K562 (cell line): Measurements from ENCODE around the gene PSRC1. TPM values are rescaled to one million over a fixed set of nuclear protein-coding genes. Genes with fewer than 3 reads are reported as not detected.

Source experiments
- CCNT2 ChIP-seq: IDR thresholded peaks from 2 replicates; pipeline ENCODE4 v1.6.1; 2011; ENCODE audit warnings: borderline replicate concordance, low read depth, mild to moderate bottlenecking, moderate library complexity, mixed read lengths, low read length; ENCODE audit not compliant: insufficient read length; ENCODE audit errors: extremely low read depth
- SLC30A9 ChIP-seq: fragments of 250-450 bp; sonication (Bioruptor Pico); IDR thresholded peaks from 2 replicates; pipeline ENCODE4 v1.8.0; 2022; ENCODE audit warnings: mild to moderate bottlenecking, moderate library complexity
- polyA plus RNA-seq, 8 experiments: library from polyadenylated mRNA; depleted of rRNA in 4 of 8; stranded (reverse) in 5 of 8; unstranded in 3 of 8; fragments of >200 nt; fragmentation: Nextera tagmentation in 2 of 8; fragmentation: Illumina TruSeq in 1 of 8; extraction: Ambion mirVana in 2 of 8; extraction: Trizol in 1 of 8; gene quantifications; 2 replicates each; pipeline versions ENCODE4 v1.2.1 to v1.2.3, GENCODE V29; 2011 to 2014; ENCODE audit warnings: inconsistent platforms in 1 of 8, missing spikeins in 1 of 8
- total RNA-seq, 7 experiments: library from RNA; depleted of rRNA in 6 of 7; stranded (reverse); fragments of >200 nt in 6 of 7; fragmentation: Illumina TruSeq in 2 of 7; extraction: Trizol in 2 of 7; gene quantifications; 2 replicates each; pipeline versions ENCODE4 v1.2.1 to v1.2.3, GENCODE V29; 2011 to 2021; ENCODE audit warnings: low replicate concordance in 1 of 7
- TF ChIP-seq, protein P1 (sequence below): fragments of 450-650 bp; IDR thresholded peaks from 2 replicates; pipeline ENCODE4 v1.6.1; 2016; ENCODE audit warnings: low read depth

Gene PSRC1
- total and polyA plus RNA-seq, 9 of the 15 experiments (the other 6 are each of a cell fraction or from before 2014, with no cell fraction given), result 6.5 to 65.2 (median 39.3) TPM

DNA sequence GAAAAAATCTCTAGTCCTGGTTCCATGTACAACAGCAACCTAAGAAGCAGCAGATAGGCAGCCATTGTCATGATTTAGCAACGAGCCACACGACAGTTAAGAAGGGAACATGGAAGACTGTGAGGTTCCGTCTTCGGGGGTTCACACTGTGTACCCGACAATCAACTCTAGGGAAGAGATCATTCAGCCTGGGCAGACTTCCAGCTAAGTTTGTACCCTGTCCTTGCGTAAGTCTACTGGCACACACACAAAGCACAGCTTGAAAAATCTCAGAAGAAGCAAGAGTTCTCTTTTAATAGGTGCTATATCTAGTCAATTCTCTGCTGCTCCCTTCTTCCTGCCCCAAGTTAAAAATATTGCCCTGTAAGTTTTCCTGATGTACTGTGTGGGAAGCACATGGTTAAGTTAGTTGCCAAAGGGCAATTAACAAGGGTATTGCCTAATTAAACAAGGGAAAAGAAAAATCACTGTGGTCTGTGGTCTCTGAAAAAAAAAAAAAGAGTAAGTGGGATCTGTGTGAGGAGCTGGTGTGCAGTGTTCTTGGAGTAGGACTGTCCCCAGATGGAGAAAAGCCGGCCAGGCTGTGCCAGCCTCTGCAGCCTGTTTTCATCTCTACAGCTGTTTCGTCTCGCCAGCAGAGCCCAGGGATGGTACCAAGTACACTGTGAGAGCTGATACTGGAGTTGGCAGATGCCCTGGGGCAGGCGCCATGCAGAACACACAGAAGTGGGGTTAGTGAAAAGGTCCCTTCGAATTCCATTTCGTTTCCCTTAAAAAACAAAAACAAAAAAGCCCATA lies 30.2 kb upstream of the PSRC1 start (continued):
- TF ChIP-seq, protein P1, sequence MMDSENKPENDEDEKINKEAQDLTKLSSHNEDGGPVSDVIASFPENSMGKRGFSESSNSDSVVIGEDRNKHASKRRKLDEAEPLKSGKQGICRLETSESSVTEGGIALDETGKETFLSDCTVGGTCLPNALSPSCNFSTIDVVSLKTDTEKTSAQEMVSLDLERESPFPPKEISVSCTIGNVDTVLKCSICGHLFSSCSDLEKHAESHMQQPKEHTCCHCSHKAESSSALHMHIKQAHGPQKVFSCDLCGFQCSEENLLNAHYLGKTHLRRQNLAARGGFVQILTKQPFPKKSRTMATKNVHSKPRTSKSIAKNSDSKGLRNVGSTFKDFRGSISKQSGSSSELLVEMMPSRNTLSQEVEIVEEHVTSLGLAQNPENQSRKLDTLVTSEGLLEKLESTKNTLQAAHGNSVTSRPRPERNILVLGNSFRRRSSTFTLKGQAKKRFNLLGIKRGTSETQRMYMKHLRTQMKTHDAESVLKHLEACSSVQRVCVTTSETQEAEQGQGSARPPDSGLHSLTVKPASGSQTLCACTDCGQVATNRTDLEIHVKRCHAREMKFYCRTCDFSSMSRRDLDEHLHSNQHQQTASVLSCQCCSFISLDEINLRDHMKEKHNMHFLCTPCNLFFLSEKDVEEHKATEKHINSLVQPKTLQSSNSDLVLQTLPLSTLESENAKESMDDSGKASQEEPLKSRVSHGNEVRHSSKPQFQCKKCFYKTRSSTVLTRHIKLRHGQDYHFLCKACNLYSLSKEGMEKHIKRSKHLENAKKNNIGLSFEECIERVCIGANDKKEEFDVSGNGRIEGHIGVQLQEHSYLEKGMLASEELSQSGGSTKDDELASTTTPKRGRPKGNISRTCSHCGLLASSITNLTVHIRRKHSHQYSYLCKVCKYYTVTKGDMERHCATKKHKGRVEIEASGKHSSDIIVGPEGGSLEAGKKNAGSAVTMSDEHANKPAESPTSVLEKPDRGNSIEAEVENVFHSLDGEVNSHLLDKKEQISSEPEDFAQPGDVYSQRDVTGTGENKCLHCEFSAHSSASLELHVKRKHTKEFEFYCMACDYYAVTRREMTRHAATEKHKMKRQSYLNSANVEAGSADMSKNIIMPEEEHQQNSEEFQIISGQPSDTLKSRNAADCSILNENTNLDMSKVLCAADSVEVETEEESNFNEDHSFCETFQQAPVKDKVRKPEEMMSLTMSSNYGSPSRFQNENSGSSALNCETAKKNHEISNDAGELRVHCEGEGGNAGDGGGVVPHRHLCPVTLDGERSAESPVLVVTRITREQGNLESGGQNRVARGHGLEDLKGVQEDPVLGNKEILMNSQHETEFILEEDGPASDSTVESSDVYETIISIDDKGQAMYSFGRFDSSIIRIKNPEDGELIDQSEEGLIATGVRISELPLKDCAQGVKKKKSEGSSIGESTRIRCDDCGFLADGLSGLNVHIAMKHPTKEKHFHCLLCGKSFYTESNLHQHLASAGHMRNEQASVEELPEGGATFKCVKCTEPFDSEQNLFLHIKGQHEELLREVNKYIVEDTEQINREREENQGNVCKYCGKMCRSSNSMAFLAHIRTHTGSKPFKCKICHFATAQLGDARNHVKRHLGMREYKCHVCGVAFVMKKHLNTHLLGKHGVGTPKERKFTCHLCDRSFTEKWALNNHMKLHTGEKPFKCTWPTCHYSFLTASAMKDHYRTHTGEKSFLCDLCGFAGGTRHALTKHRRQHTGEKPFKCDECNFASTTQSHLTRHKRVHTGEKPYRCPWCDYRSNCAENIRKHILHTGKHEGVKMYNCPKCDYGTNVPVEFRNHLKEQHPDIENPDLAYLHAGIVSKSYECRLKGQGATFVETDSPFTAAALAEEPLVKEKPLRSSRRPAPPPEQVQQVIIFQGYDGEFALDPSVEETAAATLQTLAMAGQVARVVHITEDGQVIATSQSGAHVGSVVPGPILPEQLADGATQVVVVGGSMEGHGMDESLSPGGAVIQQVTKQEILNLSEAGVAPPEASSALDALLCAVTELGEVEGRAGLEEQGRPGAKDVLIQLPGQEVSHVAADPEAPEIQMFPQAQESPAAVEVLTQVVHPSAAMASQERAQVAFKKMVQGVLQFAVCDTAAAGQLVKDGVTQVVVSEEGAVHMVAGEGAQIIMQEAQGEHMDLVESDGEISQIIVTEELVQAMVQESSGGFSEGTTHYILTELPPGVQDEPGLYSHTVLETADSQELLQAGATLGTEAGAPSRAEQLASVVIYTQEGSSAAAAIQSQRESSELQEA, result no peak
- TF ChIP-seq CCNT2 (no peak), SLC30A9 (CRISPR knock-in tag) (no peak)
- TF ChIP-seq, all 486 proteins: peak for 0
